Measurements from ENCODE around the gene PBRM1.

Gene PBRM1

DNA sequence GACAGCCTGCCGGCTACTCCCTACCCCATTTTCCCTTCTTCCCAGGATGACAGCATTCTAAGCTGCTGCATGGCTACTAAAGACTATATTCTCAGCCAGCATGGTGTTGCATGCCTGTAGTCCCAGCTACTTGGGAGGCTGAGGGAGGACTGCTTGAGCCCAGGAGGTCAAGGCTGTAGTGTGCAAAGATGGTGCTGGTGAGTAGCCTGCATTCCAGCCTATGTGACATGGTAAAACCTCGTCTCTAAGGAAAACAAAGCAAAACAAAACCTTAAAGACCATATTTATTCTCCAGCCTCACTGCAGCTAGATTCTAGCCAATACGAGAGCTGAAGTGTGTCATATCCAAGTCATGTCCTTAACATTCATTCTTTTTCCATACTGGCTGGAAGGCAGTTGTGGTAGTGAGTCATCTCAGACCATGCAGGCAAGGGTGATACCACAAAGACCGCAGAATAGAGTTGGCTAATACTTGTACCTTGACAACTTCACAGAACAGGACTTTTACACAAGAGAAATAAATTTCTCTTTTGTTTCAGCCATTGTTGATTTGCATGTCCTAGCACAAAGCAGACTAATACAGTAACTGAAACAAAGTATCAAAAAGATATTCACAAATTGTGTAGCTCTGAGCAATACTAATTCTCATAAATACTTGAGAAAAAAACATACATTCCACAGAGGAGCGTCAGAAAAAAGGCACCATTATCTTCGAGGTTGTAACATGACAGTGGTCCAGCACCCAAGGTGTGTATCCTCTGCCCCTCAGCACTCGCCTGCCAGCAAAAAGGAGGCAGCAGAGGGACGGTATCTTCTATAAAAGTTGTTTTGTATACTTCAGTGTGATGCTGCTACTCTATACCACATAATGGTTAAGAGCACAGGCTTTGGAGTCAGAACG, 14.8 kb downstream of the PBRM1 start:
- in situ Hi-C loops (cut with HindIII; ENCODE audit: low sequenced_read_pairs): loop anchor here (10.0 kb wide), 1 partner anchor 186 kb away; no protein-coding TSS in a partner anchor

DNA sequence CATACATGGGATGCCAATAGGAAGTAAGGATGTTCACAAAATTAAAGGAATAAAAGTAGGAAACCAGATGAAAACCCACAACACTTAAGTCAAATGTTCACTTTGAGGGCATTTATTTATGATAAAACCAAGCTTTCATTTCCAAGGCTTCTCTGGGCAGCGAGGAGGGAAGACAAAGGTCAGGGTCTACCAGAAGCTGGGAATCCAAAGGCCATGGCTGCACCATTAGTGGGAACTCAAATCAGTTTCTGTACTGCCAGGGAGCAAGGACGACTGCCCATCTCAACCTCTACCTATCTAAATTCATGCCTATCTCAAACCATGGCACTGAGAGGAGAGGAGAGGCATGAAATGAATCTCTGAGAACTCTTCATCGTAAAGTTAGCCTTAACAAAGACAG, 22.6 kb downstream of the PBRM1 start:
- in situ Hi-C loops (cut with HindIII; ENCODE audit: low sequenced_read_pairs): no loop called here

DNA sequence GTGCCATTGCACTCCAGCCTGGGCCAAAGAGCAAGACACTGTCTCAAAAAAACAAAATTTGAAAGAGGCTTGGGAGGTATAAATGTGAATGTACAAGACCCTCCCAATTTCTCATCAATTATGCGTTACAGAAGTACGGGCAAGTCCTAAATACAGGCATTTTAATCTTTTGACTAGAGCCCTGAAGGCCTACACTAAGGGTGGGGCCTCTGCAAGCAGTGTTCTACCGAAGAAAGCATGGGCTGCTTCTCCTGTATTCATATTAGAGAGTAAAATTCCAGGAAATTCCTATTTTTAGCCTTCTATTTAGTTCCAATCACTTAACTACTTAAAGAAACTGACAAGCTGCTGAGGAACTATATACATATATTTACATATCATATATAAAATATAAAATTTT, 25.7 kb downstream of the PBRM1 start:
- in situ Hi-C loops (cut with HindIII; ENCODE audit: low sequenced_read_pairs): no loop called here

DNA sequence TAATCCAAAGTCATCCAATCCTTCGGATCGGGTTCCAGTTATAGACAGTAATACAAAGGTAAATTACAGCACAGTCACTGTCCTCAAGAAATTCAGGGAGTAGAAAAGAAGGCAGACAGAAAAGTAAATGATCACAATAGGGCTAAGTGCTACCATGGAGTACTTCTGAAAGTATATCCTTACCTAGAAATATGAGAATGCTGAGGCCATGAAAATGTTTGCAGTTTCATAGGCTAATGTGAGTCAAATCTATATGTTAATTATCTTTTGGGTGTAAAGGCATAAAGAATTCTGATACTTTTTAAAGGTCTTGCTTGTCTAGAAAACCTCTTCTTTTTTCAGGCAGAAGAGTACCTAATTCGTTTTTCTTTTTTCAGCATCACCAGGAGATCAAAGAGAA, 29.8 kb downstream of the PBRM1 start:
- in situ Hi-C loops (cut with HindIII; ENCODE audit: low sequenced_read_pairs): no loop called here

DNA sequence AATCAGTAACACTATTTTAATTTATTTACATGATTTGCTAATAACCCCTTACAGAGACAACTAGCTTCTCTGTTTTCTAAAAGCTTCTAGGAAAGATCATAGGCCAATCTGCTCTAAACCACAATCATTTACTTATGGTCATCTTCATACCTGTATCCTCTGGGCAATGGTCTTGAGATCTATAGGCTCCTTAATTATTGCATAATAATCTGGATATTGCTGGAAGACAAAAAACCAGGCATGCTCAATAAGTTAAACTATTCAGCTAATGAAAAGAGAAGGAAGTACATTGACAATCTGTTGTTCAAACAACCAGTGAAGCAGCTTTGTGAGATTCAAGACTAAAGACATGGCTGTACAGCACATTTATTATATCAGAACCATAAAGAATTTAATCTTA, 34.1 kb downstream of the PBRM1 start:
- in situ Hi-C loops (cut with HindIII; ENCODE audit: low sequenced_read_pairs): no loop called here

DNA sequence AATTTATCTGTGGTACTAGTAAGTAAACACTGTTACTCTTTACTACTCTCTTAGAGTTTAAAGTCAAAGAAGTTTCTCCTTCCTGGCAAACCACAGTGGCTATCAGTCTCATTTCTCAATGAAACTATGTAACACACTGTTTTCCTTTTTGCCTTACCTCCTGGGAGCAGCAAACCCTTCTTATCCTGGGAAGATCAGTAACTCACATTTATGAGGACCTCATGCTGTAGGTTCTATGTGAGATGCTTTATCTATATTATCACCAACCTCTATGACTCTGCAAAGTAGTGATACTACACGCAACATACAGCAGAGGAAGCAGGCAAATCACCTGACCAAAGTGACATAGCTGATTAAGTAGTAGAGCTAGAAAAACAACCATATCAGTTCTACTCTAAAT, 35.3 kb downstream of the PBRM1 start:
- in situ Hi-C loops (cut with HindIII; ENCODE audit: low sequenced_read_pairs): no loop called here

DNA sequence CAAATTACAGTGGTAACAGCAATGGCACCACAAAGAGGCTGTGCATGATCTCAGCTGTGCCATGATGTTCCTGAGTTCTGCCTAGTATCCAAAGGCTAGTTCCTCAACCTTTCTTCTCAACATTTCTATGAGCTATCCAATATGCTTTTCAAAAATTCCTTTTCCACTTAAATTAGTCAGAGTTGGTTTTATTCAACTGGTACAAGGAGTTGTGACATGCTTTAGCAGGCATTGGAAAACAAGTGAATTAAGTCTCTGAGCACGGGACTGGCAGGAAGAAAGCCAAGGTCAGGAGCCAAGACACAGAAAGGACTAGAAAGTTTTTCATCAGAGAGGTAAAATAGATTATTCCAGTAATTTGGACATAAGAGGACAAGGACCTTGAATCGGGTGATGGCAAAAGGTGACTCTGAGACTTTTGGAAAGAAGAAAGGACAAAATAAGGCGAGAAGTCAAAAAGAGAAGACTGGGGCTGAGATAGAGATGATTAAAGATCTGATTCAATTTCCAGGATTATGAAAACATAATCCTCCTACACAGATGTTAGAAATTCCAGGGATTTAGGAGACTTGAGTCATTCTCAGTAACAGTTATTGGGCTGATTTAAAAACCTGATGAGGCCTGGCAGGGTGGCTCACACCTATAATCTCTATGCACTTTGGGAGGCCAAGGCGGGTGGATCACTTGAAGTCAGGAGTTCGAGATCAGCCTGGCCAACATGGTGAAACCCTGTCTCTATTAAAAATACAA, 36.1 kb downstream of the PBRM1 start:
- in situ Hi-C loops (cut with HindIII; ENCODE audit: low sequenced_read_pairs): no loop called here

DNA sequence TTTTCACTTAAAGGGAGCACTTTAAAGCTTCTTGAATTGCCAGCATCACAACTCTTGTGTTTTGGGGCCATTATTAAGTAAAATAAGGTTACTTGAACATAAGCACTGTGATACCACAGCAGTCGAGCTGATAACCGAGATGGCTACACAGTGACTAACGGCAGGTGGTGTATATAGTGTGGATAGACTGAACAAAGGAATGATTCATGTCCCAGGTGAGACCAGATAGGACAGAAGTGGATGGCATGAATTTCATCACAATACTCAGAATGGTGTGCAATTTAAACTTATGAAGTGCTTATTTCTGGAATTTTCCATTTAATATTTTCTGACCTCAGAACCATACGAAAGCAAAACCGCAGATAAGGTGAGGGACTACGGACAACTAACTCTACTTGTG, 40.2 kb downstream of the PBRM1 start:
- in situ Hi-C loops (cut with HindIII; ENCODE audit: low sequenced_read_pairs): no loop called here

DNA sequence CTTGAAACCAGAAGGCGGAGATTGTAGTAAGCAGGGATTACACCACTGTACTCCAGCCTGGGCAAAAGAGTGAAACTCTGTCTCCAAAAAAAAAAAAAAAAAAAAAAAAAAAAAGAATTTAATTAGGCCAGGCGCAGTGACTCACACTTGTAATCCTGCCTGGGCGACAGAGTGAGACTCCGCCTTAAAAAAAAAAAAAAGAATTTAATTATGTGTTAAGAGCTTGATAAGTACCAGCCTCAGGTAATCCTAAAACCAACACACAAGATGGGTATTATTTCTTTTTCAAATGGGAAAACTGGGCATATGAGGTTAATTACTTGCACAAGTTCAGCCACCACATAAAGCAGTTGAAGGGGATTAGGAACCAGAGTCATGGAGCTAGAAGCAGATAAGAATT, 49.0 kb downstream of the PBRM1 start:
- in situ Hi-C loops (cut with HindIII; ENCODE audit: low sequenced_read_pairs): no loop called here

DNA sequence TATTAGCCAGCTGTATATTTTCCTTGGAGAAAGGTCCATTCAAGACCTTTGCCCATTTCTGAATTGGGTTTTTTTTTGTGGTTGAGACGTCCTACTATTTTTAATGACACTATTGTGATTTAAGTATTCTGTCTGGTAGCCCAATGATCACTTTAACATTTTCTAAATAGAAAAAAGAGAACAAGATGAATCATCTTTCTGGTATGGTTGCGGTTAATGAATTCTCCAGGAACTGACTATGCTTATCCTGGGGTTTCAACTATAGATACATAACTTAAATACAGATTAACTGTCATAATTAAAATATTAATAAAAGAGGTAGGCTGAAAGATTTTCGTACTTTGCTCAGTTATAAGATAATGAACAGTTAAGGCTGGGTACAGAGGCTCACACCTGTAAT, 51.9 kb downstream of the PBRM1 start:
- in situ Hi-C loops (cut with HindIII; ENCODE audit: low sequenced_read_pairs): no loop called here

DNA sequence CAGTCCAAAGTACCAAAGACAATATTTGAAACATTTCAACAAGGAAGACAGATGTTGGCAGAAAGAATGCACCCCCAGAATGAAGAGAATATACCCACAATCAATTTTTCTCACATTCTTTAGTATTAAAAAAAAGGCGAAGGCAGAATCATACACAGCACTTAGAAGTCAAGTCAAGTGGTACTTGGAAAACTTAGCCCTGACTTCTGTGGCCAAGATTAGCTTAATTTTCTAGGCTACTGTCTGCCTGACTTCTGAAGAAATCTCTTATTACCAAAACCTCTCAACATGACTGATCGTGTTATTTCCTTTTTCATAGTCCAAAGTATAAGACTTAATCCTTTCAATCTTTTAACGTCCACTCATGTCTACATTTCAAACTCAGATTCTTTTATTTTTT, 60.7 kb downstream of the PBRM1 start:
- in situ Hi-C loops (cut with HindIII; ENCODE audit: low sequenced_read_pairs): no loop called here

DNA sequence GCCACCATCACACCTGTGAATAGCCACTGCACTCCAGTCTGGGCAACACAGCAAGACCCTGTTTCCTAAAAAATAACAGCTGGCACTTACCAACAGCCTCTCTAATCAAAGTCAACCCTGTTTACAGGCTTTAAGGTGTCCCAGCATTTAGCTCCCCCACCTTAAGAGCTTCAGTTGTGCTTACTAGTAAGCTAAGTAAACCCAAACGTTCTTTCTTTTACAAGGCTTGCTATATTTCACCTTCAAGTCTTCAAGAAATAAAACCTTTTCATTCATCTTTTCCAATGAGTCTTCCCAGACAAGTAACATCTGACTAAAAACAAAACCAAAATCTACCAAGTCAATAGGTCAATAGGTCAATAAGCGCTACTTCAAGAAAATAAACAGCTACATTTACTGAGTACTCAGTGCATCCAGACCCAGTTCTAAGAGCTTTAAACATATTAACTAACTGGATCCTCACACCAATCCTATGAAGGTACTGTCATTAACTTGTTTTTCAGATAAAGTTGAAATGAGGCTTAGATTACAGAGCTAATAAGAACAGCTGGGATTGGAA, 62.4 kb downstream of the PBRM1 start:
- in situ Hi-C loops (cut with HindIII; ENCODE audit: low sequenced_read_pairs): no loop called here

DNA sequence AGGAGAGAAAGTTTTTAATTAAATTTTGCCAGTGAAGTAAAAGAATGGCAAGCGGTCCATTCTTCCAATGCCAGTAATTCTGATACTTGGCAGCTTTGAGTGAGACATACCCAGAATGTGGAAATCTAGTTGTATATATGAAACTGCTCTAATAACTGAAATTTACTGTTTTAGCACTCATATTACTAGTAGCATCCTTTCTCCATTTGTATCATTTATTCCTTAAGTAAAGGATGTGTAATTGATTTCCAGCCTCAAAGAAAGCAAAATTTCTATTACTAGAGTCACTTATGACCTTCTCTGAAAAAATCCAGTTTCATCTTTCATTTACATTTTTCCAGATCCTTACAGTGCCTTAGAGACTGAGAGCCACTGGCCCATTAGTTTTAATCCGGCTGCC, 65.1 kb downstream of the PBRM1 start:
- in situ Hi-C loops (cut with HindIII; ENCODE audit: low sequenced_read_pairs): no loop called here

DNA sequence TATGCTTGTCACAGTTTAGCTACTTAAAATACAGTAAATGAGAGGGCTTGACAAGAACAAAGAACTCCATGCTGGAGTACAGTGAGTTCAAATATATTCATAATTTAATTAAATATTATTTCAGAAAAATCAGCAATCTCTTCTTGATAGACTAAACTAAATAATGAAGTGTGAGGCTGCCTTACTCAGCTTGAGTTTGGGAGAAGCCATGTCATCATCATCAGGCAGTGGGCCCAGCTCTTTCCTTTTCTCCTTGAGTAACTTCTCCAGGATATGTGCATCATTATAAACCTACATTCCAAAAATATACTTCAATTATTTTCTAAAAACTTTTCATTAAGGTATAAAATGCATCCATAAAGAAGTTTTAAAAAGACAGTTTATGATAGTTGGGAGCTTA, 70.5 kb downstream of the PBRM1 start:
- in situ Hi-C loops (cut with HindIII; ENCODE audit: low sequenced_read_pairs): no loop called here

DNA sequence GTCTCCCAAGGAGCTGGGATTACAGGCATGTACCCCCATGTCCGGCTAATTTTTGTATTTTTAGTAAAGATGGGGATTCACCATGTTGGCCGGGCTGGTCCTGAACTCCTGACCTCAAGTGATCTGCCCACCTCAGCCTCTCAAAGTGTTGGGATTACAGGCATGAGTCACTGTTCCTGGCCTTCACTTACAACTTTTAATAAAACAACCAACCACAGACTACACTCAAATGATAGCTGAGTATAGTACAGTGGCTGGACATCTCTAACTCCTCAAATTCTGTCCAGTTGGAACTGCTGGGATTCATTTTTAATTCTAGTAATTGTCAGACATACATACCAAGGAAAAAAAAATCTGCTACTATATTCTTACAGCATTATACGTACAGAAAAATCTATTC, 71.0 kb downstream of the PBRM1 start:
- in situ Hi-C loops (cut with HindIII; ENCODE audit: low sequenced_read_pairs): no loop called here

DNA sequence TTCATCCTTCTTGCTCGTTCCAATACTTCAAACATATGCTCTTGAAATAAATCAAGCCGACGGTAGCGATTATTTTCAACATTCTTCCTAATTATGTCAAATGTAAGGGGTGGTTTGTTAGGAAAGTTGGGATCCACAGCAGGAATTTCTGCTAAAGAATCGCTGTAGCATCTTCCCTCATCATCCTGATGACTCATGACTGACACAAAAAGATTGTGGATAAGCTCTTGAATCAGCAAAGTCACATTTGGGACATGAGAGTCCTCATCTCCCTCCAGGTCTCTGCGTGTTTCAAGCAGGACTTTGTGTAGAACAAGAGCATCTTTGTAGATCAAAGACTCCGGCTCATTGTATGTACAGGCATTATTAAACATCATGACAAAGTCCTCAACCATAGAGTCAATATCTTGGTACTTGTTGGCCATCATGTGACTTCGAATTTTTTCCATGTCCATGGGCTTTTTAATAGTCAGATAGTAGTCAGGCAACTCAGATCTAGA, 76.3 kb downstream of the PBRM1 start:
- in situ Hi-C loops (cut with HindIII; ENCODE audit: low sequenced_read_pairs): no loop called here

DNA sequence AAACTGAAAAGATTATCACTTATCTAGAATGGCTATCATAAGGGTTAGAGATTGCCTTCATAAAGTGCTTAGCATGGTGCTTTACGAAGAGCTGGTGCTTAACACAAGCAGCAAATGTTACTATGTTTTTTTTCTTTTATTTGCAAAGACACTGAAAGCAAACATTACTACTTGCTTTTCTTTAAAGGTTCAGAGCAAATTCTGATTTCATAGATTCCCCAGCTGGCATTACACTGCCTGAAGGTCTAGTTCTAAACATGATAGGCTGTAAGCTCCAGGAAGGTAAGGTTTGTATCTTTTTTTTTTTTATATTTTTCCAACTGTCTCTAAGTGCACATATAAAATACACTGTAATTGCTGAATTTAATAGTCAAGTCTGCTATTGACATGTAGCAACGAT, 77.4 kb downstream of the PBRM1 start:
- in situ Hi-C loops (cut with HindIII; ENCODE audit: low sequenced_read_pairs): no loop called here

DNA sequence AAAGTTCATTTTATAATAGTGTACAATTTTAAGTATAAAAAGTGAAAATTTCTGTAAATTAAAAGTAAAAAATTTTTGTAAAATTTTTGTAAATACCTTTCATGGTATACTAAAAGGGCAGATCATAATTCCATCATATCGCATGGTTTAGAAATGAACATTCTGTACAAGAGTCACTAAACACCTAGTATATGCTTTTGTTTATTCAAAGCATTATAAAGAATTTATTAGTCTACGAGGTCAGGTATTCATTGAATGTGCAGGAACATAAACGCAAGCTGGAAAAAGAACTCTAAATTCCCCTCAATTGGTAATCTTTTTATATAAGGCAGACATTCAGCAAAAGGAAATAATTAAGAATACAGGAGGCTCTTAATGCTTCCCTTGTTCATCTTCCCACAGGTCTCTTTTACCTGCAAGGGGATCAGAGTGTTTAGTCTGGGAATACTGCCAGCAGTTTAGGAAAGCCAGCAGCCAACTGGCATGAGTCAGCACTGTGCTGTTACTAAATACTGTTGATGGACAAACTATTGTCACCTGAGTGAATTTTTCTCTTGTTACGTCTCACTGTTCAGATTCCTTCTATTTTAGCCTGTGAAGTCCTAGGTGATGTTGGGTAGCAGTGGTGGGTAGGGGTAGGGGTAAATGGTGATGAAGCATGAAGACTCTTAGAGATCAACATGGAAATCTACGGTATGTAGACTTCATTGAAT, 79.2 kb downstream of the PBRM1 start:
- in situ Hi-C loops (cut with HindIII; ENCODE audit: low sequenced_read_pairs): no loop called here

DNA sequence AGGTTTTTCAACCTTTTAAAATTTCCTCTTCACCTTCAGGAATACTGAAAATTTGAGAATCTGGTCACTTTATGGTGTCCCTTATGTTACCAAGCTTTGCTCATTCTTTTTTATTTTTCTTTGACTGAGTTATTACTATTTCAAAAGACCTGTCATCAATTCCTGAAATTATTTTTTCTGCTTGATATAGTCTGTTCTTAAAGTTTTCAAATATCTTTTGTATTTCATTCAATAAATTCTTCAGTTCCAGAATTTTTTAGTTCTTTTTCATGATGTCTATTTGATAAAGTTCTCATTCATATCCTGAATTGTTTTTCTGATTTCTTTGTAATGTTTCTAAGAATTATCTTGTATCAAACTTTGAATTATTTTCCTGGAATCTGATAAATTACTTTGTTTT, 85.5 kb downstream of the PBRM1 start:
- in situ Hi-C loops (cut with HindIII; ENCODE audit: low sequenced_read_pairs): no loop called here

DNA sequence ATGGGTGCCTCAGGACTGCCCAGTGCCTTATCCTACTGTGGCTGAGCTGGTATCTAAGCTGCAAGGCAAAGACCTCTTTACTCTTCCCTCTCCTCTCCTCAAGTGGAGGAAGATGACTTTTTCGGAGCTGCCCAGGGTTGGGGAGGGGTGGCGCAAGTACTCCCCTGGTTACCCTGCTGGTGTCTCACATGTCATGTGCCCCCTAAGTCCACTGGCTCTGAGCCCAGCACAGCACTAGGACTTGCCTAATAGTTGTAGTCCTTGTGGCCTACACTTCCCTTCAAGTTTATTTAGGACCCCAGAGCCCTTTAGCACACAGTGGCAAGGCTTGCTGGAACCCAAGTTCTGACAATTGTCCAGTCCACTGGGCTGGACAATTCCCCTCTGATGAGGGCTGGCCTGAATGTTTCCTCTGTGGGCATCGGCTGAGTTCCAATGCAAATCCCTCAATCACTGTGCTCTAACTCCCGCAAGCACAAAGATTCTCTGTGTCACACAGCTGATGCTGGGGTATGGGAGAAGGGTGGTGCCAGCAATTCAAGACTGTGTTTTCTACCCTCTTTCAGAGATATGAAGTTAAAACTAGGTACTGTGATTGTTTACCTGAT, 89.0 kb downstream of the PBRM1 start:
- in situ Hi-C loops (cut with HindIII; ENCODE audit: low sequenced_read_pairs): no loop called here

DNA sequence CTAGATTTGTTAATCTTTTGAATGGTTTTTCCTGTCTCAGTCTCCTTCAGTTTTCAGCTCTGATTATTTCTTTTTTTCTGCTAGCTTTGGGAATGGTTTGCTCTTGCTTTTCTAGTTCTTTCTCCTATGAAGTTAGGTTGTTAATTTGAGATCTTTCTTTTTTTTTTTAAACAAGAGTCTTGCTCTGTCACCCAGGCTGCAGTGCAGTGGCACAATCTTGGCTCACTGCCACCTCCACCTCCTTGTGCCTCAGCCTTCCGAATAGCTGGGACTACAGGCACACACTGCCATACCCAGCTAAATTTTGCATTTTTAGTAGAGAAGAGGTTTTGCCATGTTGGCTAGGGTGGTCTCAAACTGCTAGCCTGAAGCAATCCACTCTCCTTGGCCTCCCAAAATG, 92.6 kb downstream of the PBRM1 start:
- in situ Hi-C loops (cut with HindIII; ENCODE audit: low sequenced_read_pairs): no loop called here
